ENCODE measurements around the gene MORC4.
"Not testable (repeated sequence)": the region's sequence is repeated elsewhere in the genome, so short reads cannot be mapped to it uniquely, and the experiment has no call there.

The MORC4 gene

GRCh38 chrX:107000013-107000515 is at the start of gene MORC4:
MORC4 (minus strand) TSS chrX:107000212; CDS start chrX:106999969, 243 bp downstream.
- in situ Hi-C loops (cut with MboI; ENCODE audit: low sequenced_read_pairs) = no loop called here

GRCh38 chrX:107047622-107048021 is 47.6 kb upstream of the MORC4 start:
- in situ Hi-C loops (cut with MboI; ENCODE audit: low sequenced_read_pairs) = no loop called here

GRCh38 chrX:107029752-107030151 is 29.7 kb upstream of the MORC4 start:
- in situ Hi-C loops (cut with MboI; ENCODE audit: low sequenced_read_pairs) = no loop called here

- in situ Hi-C loops (cut with MboI; ENCODE audit: low sequenced_read_pairs) = no loop called here
Measured at GRCh38 chrX:107025545-107025944, 25.5 kb upstream of the MORC4 start.

GRCh38 chrX:107014936-107015335 is 14.9 kb upstream of the MORC4 start:
- in situ Hi-C loops (cut with MboI; ENCODE audit: low sequenced_read_pairs) = no loop called here

GRCh38 chrX:107008034-107008433 is 8.0 kb upstream of the MORC4 start:
- in situ Hi-C loops (cut with MboI; ENCODE audit: low sequenced_read_pairs) = no loop called here

- in situ Hi-C loops (cut with MboI; ENCODE audit: low sequenced_read_pairs) = no loop called here
Measured at GRCh38 chrX:106999002-106999975, 723 bp downstream of the MORC4 start.

- in situ Hi-C loops (cut with MboI; ENCODE audit: low sequenced_read_pairs) = no loop called here
Measured at GRCh38 chrX:106997611-106998010, 2.4 kb downstream of the MORC4 start.

GRCh38 chrX:106995678-106996077 is 4.3 kb downstream of the MORC4 start:
- in situ Hi-C loops (cut with MboI; ENCODE audit: low sequenced_read_pairs) = no loop called here

- in situ Hi-C loops (cut with MboI; ENCODE audit: low sequenced_read_pairs) = no loop called here
Measured at GRCh38 chrX:106987488-106987887, 12.5 kb downstream of the MORC4 start.

- in situ Hi-C loops (cut with MboI; ENCODE audit: low sequenced_read_pairs) = no loop called here
Measured at GRCh38 chrX:106980952-106981626, 18.9 kb downstream of the MORC4 start.

GRCh38 chrX:106976416-106976815 is 23.6 kb downstream of the MORC4 start:
- in situ Hi-C loops (cut with MboI; ENCODE audit: low sequenced_read_pairs) = no loop called here

GRCh38 chrX:106973433-106974149 is 26.4 kb downstream of the MORC4 start:
- in situ Hi-C loops (cut with MboI; ENCODE audit: low sequenced_read_pairs) = no loop called here

- in situ Hi-C loops (cut with MboI; ENCODE audit: low sequenced_read_pairs) = no loop called here
Measured at GRCh38 chrX:106972896-106973295, 27.1 kb downstream of the MORC4 start.

GRCh38 chrX:106966547-106966946 is 33.5 kb downstream of the MORC4 start:
- in situ Hi-C loops (cut with MboI; ENCODE audit: low sequenced_read_pairs) = not testable (repeated sequence)

GRCh38 chrX:106964290-106964689 is 35.7 kb downstream of the MORC4 start:
- in situ Hi-C loops (cut with MboI; ENCODE audit: low sequenced_read_pairs) = no loop called here

- in situ Hi-C loops (cut with MboI; ENCODE audit: low sequenced_read_pairs) = no loop called here
Measured at GRCh38 chrX:106963111-106963510, 36.9 kb downstream of the MORC4 start.

GRCh38 chrX:106959901-106960300 is 40.1 kb downstream of the MORC4 start:
- in situ Hi-C loops (cut with MboI; ENCODE audit: low sequenced_read_pairs) = no loop called here

- in situ Hi-C loops (cut with MboI; ENCODE audit: low sequenced_read_pairs) = no loop called here
Measured at GRCh38 chrX:106957856-106958255, 42.2 kb downstream of the MORC4 start.

GRCh38 chrX:106955004-106955772 is 44.8 kb downstream of the MORC4 start:
- in situ Hi-C loops (cut with MboI; ENCODE audit: low sequenced_read_pairs) = no loop called here
